Colonic mucosa (tissue), 4 donors: ENCODE measurements around the gene CDH4. TPM values are rescaled to one million over a fixed set of nuclear protein-coding genes. Genes with fewer than 3 reads are reported as not detected.

Experiments
- DNase-seq: peaks from one replicate; pipeline ENCODE4 v3.0.0-alpha.2; 2020
- H3K27ac ChIP-seq: fragments of 200-600 bp; one replicate; pipeline ENCODE4 v1.8.0; 2021
- H3K27me3 ChIP-seq: fragments of 200-600 bp; one replicate; pipeline ENCODE4 v1.8.0; 2021
- H3K36me3 ChIP-seq: fragments of 200-600 bp; one replicate; pipeline ENCODE4 v1.8.0; 2021
- H3K4me1 ChIP-seq: fragments of 200-600 bp; one replicate; pipeline ENCODE4 v1.8.0; 2021; ENCODE audit warnings: mild to moderate bottlenecking
- H3K4me3 ChIP-seq: fragments of 200-600 bp; one replicate; pipeline ENCODE4 v1.8.0; 2021
- H3K9ac ChIP-seq, 2 donors: one replicate each; pipeline ENCODE4 v1.7.0; 2013; ENCODE audit warnings: control low read depth in 2 of 2, low read depth in 2 of 2, low read length in 2 of 2
- H3K9me3 ChIP-seq: fragments of 200-600 bp; one replicate; pipeline ENCODE4 v1.8.0; 2021
- CTCF ChIP-seq: fragments of 200-600 bp; IDR thresholded peaks from one replicate; pipeline ENCODE4 v1.8.0; 2022; ENCODE audit warnings: antibody characterized with exemption, mild to moderate bottlenecking
- intact Hi-C: fragments of 100-400 bp; cut with DNase I; formaldehyde crosslinking; loops from one replicate; pipeline ENCODE4 v1.14.1; 2022
- total RNA-seq, 2 donors: library from RNA; stranded (reverse); fragmentation: NEBNext Ultra II Directional in 1 of 2; extraction: Animal tissue kit (Norgen Biotek cat#: 25700) in 1 of 2; gene quantifications; one replicate each; pipeline ENCODE4 v1.2.1, GENCODE V29; 2021
- donor health status: healthy.
- donor health status: DM: no; HTN: no; CAD: no.
- donor health status: DM: no; HTN: no; CAD: no.

CDH4 gene
- total RNA-seq, 2 donors from 2014 or later: 0.08 TPM; not detected in 1

- Histone ChIP-seq H3K27me3 (no peaks in the 10 kb centered on the region), H3K4me3 (no peak overlapping the region), H3K27ac (no peak overlapping the region), H3K9me3 (no peaks in the 10 kb centered on the region), H3K36me3 (no peaks in the 10 kb centered on the region), H3K4me1 (no peaks in the 10 kb centered on the region), H3K9ac (no peak overlapping the region)
- no peak for DNase-seq
- intact Hi-C loops: no loop called here
- no peak for TF ChIP-seq CTCF
These were observed 614.1 kb downstream of the CDH4 start for GRCh38 chr20:61866165-61866564.

GRCh38 chr20:61868006-61868405 lies 615.9 kb downstream of the CDH4 start:
- Histone ChIP-seq H3K27ac (no peak overlapping the region), H3K9ac (no peak overlapping the region), H3K4me1 (no peaks in the 10 kb centered on the region), H3K36me3 (no peaks in the 10 kb centered on the region), H3K4me3 (no peak overlapping the region), H3K27me3 (no peaks in the 10 kb centered on the region), H3K9me3 (no peaks in the 10 kb centered on the region)
- no peak for TF ChIP-seq CTCF
- DNase-seq: no peak
- intact Hi-C loops: no loop called here

GRCh38 chr20:61868466-61869090 lies 616.5 kb downstream of the CDH4 start:
- intact Hi-C loops: no loop called here
- no peaks in the 10 kb centered on the region for H3K27me3 ChIP-seq
- no peak for TF ChIP-seq CTCF
- no peak overlapping the region for H3K4me3 ChIP-seq
- H3K36me3 ChIP-seq: no peaks in the 10 kb centered on the region
- H3K9me3 ChIP-seq: no peaks in the 10 kb centered on the region
- H3K9ac ChIP-seq: no peak overlapping the region
- no peak for DNase-seq
- H3K4me1 ChIP-seq: no peaks in the 10 kb centered on the region
- no peak overlapping the region for H3K27ac ChIP-seq

- Histone ChIP-seq H3K4me1 (no peaks in the 10 kb centered on the region), H3K27ac (no peak overlapping the region), H3K9ac (no peak overlapping the region), H3K4me3 (no peak overlapping the region), H3K9me3 (no peaks in the 10 kb centered on the region), H3K36me3 (no peaks in the 10 kb centered on the region), H3K27me3 (no peaks in the 10 kb centered on the region)
- no peak for DNase-seq
- no peak for TF ChIP-seq CTCF
- intact Hi-C loops: no loop called here
These were observed 617.9 kb downstream of the CDH4 start for GRCh38 chr20:61869750-61870507.

DNA sequence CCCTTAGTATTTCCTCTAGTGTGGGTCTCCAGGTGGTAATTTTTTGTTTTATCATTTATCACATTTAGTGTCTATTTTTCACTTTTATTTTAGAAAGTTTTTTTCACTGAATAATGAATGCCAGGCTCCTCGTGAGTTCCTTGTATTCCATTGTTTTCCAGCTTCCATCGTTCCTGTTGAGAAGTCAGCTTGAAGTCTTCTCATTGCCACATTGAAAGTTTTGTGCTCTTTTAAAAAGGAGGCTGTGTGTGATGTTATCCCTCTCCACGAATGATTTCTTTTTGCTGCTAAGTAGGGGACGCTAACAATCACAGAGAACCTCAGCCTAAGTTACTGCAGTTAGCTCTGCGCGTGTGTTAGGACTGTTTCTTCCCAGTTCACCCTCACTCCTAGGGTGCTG lies 619.1 kb downstream of the CDH4 start:
- no peak overlapping the region for H3K4me3 ChIP-seq
- H3K27me3 ChIP-seq: no peaks in the 10 kb centered on the region
- no peak for DNase-seq
- no peak for TF ChIP-seq CTCF
- intact Hi-C loops: no loop called here
- H3K9me3 ChIP-seq: no peaks in the 10 kb centered on the region
- H3K36me3 ChIP-seq: no peaks in the 10 kb centered on the region
- H3K27ac ChIP-seq: no peak overlapping the region
- no peak overlapping the region for H3K9ac ChIP-seq
- no peaks in the 10 kb centered on the region for H3K4me1 ChIP-seq
